ENCODE results near the gene ACSS2.
"Not testable (repeated sequence)": the region's sequence is repeated elsewhere in the genome, so short reads cannot be mapped to it uniquely, and the experiment has no call there.

Gene ACSS2

DNA sequence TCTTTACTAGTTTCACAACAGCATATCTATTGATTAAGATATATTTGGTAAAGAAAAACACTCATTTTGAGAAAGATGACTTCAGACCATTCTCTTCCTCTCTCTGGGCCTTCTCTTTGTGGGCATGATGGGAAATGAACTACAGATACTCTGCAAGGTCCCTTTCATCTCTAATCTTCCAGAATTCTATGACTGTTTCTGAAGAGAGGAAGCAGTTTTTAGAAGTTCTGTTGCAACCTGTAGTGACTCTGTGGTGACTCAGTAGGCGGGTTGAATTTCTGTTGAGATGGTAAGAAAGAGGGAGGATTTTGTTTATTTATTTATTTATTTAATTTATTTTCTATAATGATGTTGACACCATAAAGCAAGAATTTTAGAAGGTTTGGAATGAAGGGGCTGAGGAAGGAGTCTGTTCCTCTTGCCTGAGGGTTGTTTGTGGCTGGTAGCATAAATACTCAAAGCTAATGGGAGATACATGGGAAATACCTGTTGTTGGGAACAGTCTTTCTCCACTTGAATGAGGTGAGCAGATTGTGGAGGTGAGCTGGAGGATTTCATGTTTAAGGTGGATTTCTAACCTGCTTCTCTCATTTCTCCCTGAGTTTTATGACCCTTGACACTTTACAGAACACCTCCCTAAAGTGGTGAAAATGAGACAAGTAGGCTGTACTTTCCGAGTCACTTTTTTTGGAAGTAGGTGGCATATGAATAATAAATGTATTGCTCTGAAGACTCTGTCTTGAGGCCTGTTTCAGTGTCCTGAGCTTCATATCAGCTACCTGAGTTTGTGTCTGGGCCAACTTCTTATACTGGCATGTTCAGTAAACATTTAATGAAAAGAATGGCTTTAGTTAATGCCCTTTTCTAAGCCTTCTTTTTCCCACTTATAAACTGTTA is 15.0 kb downstream of the ACSS2 start:
- no peaks in the 10 kb centered on the region for H3K36me3 ChIP-seq (ENCODE audit: insufficient read depth, low read length)
- H3K27ac ChIP-seq (ENCODE audit: low read depth, low read length): no peak overlapping the region
- no peaks in the 10 kb centered on the region for H3K9me3 ChIP-seq (ENCODE audit: insufficient read depth, low read depth, low read length)
- no peak overlapping the region for H3K9ac ChIP-seq (ENCODE audit: low read depth, low read length)
- no peaks in the 10 kb centered on the region for H3K4me1 ChIP-seq (ENCODE audit: insufficient read depth, low read length)
- H3K4me3 ChIP-seq (ENCODE audit: low read length): no peak overlapping the region
- no peaks in the 10 kb centered on the region for H3K27me3 ChIP-seq (ENCODE audit: insufficient read depth, low read length)
- WGBS: 84% methylated on average over 2 of the region's 2 CpGs

DNA sequence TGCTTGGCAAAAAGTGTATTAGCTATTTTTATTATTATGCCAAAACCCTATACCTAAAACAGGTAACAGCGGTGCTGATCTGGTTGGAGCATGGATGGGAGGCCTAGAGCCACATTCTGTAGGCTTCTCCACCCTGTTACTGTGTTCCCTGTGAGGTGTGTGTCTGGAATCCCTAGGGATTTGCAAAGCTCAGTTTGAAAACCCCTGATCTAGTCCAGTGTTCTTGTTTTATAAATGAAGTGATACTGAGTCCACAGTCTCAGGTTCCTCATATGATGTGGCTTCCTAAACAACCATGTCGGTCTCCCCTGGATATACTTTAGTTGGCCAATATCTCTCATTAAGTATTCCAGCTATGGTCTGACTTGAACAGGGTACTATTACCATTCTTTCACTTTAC is 16.3 kb downstream of the ACSS2 start:
- no peaks in the 10 kb centered on the region for H3K36me3 ChIP-seq (ENCODE audit: insufficient read depth, low read length)
- no peaks in the 10 kb centered on the region for H3K27me3 ChIP-seq (ENCODE audit: insufficient read depth, low read length)
- H3K4me3 ChIP-seq (ENCODE audit: low read length): no peak overlapping the region
- H3K4me1 ChIP-seq (ENCODE audit: insufficient read depth, low read length): no peaks in the 10 kb centered on the region
- no peaks in the 10 kb centered on the region for H3K9me3 ChIP-seq (ENCODE audit: insufficient read depth, low read depth, low read length)
- H3K9ac ChIP-seq (ENCODE audit: low read depth, low read length): no peak overlapping the region
- no peak overlapping the region for H3K27ac ChIP-seq (ENCODE audit: low read depth, low read length)
- WGBS: 89% methylated on average over 2 of the region's 2 CpGs

DNA sequence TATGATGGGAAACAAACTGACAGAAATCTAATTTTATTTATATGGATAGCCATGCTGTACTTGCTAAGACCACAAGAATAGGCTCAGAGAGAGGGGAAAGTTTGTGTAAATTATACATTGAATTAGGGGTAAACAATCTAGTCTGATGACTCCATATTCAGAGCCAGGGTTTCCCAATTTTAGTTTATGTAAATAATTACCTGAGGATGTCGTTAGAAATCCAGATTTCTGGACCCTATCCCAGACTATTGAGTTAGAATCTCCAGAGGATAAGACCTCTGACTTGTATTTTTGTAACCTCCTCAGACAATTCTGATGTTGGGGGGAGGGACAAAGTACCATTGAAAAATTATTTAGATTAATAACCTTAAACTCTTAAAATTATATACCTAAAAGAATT is 18.3 kb downstream of the ACSS2 start:
- H3K4me1 ChIP-seq (ENCODE audit: insufficient read depth, low read length): no peaks in the 10 kb centered on the region
- H3K27ac ChIP-seq (ENCODE audit: low read depth, low read length): no peak overlapping the region
- H3K9me3 ChIP-seq (ENCODE audit: insufficient read depth, low read depth, low read length): no peaks in the 10 kb centered on the region
- 88% methylated on average over 1 of the region's 1 CpG for WGBS
- H3K4me3 ChIP-seq (ENCODE audit: low read length): no peak overlapping the region
- no peaks in the 10 kb centered on the region for H3K36me3 ChIP-seq (ENCODE audit: insufficient read depth, low read length)
- no peak overlapping the region for H3K9ac ChIP-seq (ENCODE audit: low read depth, low read length)
- H3K27me3 ChIP-seq (ENCODE audit: insufficient read depth, low read length): no peaks in the 10 kb centered on the region

DNA sequence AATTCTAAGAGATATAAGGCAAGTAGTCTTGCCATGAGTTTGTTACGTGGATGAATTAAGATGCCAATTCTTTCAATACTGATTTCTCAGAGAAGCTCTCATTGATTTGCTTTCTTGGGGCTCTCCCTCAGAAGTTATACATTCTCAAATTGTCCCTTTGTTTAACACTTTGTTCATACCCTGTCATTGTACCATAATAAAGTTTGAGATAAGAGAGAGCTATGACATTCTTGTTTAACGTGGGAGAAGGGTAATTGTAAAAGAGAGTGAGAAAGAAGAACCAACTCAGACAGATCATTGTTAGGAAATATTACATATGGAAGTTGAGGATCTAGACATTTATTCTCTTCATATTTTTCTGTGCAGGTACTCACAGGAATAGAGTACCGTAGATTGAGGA is 19.1 kb downstream of the ACSS2 start:
- Histone ChIP-seq H3K4me3 (ENCODE audit: low read length) (no peak overlapping the region), H3K27ac (ENCODE audit: low read depth, low read length) (no peak overlapping the region), H3K27me3 (ENCODE audit: insufficient read depth, low read length) (no peaks in the 10 kb centered on the region), H3K9ac (ENCODE audit: low read depth, low read length) (no peak overlapping the region), H3K4me1 (ENCODE audit: insufficient read depth, low read length) (no peaks in the 10 kb centered on the region), H3K9me3 (ENCODE audit: insufficient read depth, low read depth, low read length) (no peaks in the 10 kb centered on the region), H3K36me3 (ENCODE audit: insufficient read depth, low read length) (no peaks in the 10 kb centered on the region)
- 89% methylated on average over 3 of the region's 3 CpGs for WGBS

DNA sequence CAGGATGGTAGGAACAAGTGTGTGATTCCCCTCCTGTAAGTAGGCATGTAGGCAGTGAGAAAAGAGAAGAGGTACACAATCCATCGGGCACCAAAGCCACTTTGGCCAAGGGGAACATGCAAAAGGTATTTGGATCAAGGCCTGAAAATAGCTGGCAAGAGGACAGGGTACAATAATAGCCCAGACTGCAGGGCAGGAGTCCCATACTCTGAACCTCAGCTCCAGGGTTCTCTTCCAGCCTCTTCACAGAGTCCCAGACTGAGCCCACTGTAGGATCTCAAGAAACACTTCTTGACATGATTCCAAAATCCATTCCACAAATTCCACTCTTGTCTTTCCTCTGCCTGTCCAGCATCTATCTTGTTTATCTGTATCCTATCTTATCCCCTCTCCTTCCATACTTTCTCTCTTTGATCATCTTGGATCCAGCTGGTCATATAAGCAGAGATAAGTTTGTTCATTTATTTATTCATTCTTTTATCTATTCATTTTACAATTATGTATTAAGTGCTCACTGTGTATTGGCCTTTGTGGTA is 19.7 kb downstream of the ACSS2 start:
- H3K4me3 ChIP-seq (ENCODE audit: low read length): no peak overlapping the region
- H3K27me3 ChIP-seq (ENCODE audit: insufficient read depth, low read length): no peaks in the 10 kb centered on the region
- no peaks in the 10 kb centered on the region for H3K4me1 ChIP-seq (ENCODE audit: insufficient read depth, low read length)
- H3K36me3 ChIP-seq (ENCODE audit: insufficient read depth, low read length): no peaks in the 10 kb centered on the region
- no peaks in the 10 kb centered on the region for H3K9me3 ChIP-seq (ENCODE audit: insufficient read depth, low read depth, low read length)
- H3K27ac ChIP-seq (ENCODE audit: low read depth, low read length): no peak overlapping the region
- WGBS: 88% methylated on average over 1 of the region's 1 CpG
- no peak overlapping the region for H3K9ac ChIP-seq (ENCODE audit: low read depth, low read length)

DNA sequence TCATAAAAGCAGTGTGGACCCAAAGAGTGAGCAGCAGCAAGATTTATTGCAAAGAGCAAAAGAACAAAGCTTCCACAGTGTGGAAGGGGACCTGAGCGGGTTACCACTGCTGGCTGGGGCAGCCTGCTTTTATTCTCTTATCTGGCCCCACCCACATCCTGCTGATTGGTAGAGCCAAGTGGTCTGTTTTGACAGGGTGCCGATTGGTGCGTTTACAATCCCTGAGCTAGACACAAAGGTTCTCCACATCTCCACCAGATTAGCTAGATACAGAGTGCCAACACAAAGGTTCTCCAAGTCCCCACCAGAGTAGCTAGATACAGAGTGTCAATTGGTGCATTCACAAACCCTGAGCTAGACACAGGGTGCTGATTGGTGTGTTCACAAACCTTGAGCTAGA is 21.7 kb downstream of the ACSS2 start:
- not testable (repeated sequence) for H3K9me3 ChIP-seq (ENCODE audit: insufficient read depth, low read depth, low read length); H3K36me3 ChIP-seq (ENCODE audit: insufficient read depth, low read length); H3K4me1 ChIP-seq (ENCODE audit: insufficient read depth, low read length); H3K4me3 ChIP-seq (ENCODE audit: low read length); H3K27me3 ChIP-seq (ENCODE audit: insufficient read depth, low read length); H3K9ac ChIP-seq (ENCODE audit: low read depth, low read length); H3K27ac ChIP-seq (ENCODE audit: low read depth, low read length)
- WGBS: 95% methylated on average over 2 of the region's 3 CpGs

DNA sequence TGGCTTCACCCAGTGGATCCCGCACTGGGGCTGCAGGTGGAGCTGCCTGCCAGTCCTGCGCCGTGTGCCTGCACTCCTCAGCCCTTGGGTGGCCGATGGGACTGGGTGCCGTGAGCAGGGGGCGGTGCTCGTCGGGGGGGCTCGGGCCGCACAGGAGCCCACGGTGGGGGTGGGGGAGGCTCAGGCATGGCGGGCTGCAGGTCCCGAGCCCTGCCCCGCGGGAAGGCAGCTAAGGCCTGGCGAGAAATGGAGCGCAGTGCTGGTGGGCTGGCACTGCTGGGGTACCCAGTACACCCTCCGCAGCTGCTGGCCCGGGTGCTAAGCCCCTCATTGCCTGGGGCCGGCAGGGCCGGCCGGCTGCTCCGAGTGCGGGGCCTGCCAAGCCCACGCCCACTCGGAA is 22.3 kb downstream of the ACSS2 start:
- H3K4me1 ChIP-seq (ENCODE audit: insufficient read depth, low read length); H3K9me3 ChIP-seq (ENCODE audit: insufficient read depth, low read depth, low read length); H3K4me3 ChIP-seq (ENCODE audit: low read length); H3K27me3 ChIP-seq (ENCODE audit: insufficient read depth, low read length); H3K27ac ChIP-seq (ENCODE audit: low read depth, low read length); H3K36me3 ChIP-seq (ENCODE audit: insufficient read depth, low read length); H3K9ac ChIP-seq (ENCODE audit: low read depth, low read length): not testable (repeated sequence)
- WGBS: 94% methylated on average over 26 of the region's 26 CpGs

DNA sequence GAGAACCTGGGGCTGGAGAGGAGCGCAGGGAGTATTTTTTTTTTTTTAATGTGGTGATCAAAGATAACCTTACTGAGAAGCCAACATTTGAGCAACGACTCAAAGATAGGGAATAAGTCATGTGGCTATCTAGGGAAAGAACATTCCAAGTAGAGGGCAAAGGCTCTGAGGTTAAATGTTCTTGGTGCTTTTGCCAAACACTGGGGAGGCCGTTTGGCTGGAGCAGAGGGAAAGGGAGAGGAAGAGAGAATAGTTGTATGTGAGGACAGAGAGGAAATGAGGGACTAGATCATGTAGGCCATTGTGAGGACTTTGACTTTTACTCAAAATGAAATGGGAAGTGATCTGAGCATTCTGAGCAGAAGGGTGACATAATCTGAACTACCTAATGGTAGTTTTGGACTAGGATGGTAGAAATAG is 27.8 kb downstream of the ACSS2 start:
- H3K36me3 ChIP-seq (ENCODE audit: insufficient read depth, low read length): no peaks in the 10 kb centered on the region
- H3K9me3 ChIP-seq (ENCODE audit: insufficient read depth, low read depth, low read length): no peaks in the 10 kb centered on the region
- H3K4me3 ChIP-seq (ENCODE audit: low read length): no peak overlapping the region
- no peaks in the 10 kb centered on the region for H3K27me3 ChIP-seq (ENCODE audit: insufficient read depth, low read length)
- H3K9ac ChIP-seq (ENCODE audit: low read depth, low read length): no peak overlapping the region
- WGBS: 83% methylated on average over 3 of the region's 3 CpGs
- H3K4me1 ChIP-seq (ENCODE audit: insufficient read depth, low read length): no peaks in the 10 kb centered on the region
- H3K27ac ChIP-seq (ENCODE audit: low read depth, low read length): no peak overlapping the region

DNA sequence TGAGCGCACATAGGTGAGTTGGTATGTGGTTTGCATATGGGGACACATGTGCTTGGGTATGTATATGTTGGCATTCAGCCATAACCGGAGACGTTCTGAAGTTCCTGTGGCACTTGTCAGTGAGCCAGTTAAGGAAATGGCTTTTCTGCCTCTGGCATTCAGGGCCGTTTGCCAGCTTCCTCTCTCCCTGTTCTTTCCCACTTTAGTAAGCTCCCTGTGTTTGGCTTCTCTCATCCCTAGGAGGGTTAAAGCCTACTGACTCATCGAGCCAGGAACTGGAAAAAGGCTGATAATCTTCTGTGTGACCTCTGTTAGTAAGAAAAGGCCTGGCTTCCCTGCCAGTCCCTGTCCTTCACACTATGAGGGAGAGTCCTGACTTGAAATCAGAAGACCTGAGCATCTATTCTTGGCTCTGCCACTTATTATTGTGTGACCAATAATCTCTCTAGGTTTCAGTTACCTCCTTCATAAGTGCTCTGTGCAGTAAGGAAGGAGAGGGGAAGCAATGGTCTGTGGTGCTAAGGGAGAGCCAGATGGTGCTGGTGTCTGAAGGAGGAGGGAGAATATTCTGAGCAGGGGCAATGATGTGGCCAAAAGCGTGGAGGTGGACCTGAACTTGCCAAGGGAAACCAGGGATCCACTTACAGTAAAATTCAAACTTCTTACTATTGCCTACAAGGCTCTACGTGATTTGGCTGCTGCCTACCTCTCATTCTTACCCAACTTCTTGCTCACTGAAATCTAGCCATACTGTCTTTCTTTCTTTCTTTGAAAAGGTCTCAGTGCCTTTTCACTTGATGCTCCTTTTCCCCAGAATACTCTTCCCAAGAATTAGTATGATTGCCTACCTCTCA is 31.4 kb downstream of the ACSS2 start:
- 81% methylated on average over 7 of the region's 7 CpGs for WGBS
- Histone ChIP-seq H3K36me3 (ENCODE audit: insufficient read depth, low read length) (no peaks in the 10 kb centered on the region), H3K9me3 (ENCODE audit: insufficient read depth, low read depth, low read length) (no peaks in the 10 kb centered on the region), H3K4me1 (ENCODE audit: insufficient read depth, low read length) (no peaks in the 10 kb centered on the region), H3K27ac (ENCODE audit: low read depth, low read length) (no peak overlapping the region), H3K27me3 (ENCODE audit: insufficient read depth, low read length) (no peaks in the 10 kb centered on the region), H3K9ac (ENCODE audit: low read depth, low read length) (no peak overlapping the region), H3K4me3 (ENCODE audit: low read length) (no peak overlapping the region)

DNA sequence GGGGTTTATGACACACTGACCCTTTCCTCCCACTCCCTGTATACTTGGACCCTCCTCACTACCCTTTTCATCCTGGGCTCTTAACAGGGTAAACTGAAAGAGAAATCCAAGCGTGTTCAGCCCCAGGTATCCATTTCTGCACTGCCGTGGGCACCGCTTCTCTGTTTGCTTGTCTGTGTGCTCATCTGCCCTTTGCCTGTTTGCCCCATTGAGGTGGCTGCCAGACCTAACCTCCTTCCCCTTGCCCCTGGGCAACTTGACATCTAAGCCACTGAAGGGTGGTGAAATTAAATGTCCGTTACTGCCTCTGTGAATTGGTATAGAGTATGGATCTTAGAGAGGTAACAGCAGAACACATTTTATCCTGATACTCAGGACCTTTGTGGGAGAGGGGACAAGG is 38.7 kb downstream of the ACSS2 start:
- WGBS: 94% methylated on average over 4 of the region's 4 CpGs
- Histone ChIP-seq H3K27ac (ENCODE audit: low read depth, low read length) (no peak overlapping the region), H3K36me3 (ENCODE audit: insufficient read depth, low read length) (no peaks in the 10 kb centered on the region), H3K9ac (ENCODE audit: low read depth, low read length) (no peak overlapping the region), H3K9me3 (ENCODE audit: insufficient read depth, low read depth, low read length) (no peaks in the 10 kb centered on the region), H3K27me3 (ENCODE audit: insufficient read depth, low read length) (no peaks in the 10 kb centered on the region), H3K4me1 (ENCODE audit: insufficient read depth, low read length) (no peaks in the 10 kb centered on the region), H3K4me3 (ENCODE audit: low read length) (no peak overlapping the region)

DNA sequence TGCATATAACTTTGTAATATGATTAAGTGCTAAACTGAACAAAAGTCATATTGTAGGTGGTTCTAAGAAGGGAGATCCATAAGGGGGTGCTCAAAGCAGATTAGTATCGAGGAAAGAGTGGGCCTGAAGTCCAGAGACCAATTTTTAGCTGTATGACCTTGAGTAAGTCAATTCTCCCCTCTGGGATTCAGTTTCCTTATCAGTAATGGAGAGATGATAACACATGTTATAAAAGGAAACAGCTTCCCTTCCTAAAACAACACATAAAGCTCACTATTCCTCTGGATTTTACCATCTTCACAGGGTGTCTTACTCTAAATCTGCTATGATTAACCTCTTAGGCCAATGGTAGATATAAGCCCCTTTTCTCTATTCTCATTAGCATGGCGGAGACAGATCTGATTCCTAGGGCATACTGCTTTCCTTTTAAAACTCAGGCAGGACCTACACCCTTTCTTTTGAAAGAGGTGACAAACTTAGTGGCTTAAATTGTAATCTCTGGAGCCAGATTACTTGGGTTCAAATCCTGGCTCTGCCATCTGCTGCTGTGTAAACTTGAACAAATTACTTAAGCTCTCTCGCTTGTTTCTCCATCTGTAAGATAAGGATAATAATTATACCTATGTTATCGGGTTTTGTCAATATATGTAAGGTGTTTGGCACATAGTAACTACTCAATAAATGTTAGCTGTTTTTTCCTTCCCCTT is 39.5 kb downstream of the ACSS2 start:
- Histone ChIP-seq H3K36me3 (ENCODE audit: insufficient read depth, low read length) (no peaks in the 10 kb centered on the region), H3K9ac (ENCODE audit: low read depth, low read length) (no peak overlapping the region), H3K9me3 (ENCODE audit: insufficient read depth, low read depth, low read length) (no peaks in the 10 kb centered on the region), H3K4me3 (ENCODE audit: low read length) (no peak overlapping the region), H3K27me3 (ENCODE audit: insufficient read depth, low read length) (no peaks in the 10 kb centered on the region), H3K4me1 (ENCODE audit: insufficient read depth, low read length) (no peaks in the 10 kb centered on the region), H3K27ac (ENCODE audit: low read depth, low read length) (no peak overlapping the region)
- 88% methylated on average over 2 of the region's 4 CpGs for WGBS
